HG02981 (cell line): ENCODE results near the gene NTRK1.

Experiments used
- ATAC-seq: cut with Tn5 transposase; IDR thresholded peaks from one replicate; pipeline ENCODE4 v1.9.1; 2021; ENCODE audit warnings: mild to moderate bottlenecking, moderate library complexity; ENCODE audit not compliant: unreplicated experiment

The NTRK1 gene

GRCh38 chr1:156854634-156855033 lies 6.0 kb upstream of the NTRK1 start:
- no peak for ATAC-seq

- ATAC-seq: no peak
Observed at GRCh38 chr1:156856282-156856785, 4.3 kb upstream of the NTRK1 start.

- ATAC-seq: no peak
Observed at GRCh38 chr1:156857532-156857931, 3.1 kb upstream of the NTRK1 start.

- no peak for ATAC-seq
Observed at GRCh38 chr1:156858555-156858956, 2.1 kb upstream of the NTRK1 start.

GRCh38 chr1:156858959-156859522 lies 1.6 kb upstream of the NTRK1 start, which contains the start of gene INSRR:
INSRR (minus strand) TSS chr1:156859117; CDS start chr1:156858621, 496 bp downstream.
- no peak for ATAC-seq

GRCh38 chr1:156859523-156860112 lies 1.0 kb upstream of the NTRK1 start:
- no peak for ATAC-seq

GRCh38 chr1:156860113-156860627 lies 495 bp upstream of the NTRK1 start:
- no peak for ATAC-seq

- ATAC-seq: no peak
Observed at GRCh38 chr1:156862584-156862983, 1.9 kb downstream of the NTRK1 start.

GRCh38 chr1:156862997-156863599 lies 2.4 kb downstream of the NTRK1 start:
- ATAC-seq: no peak

GRCh38 chr1:156863631-156864030 lies 3.0 kb downstream of the NTRK1 start:
- no peak for ATAC-seq

GRCh38 chr1:156864796-156865195 lies 4.1 kb downstream of the NTRK1 start:
- ATAC-seq: no peak

GRCh38 chr1:156865258-156865657 lies 4.6 kb downstream of the NTRK1 start:
- no peak for ATAC-seq

GRCh38 chr1:156865865-156866248 lies 5.2 kb downstream of the NTRK1 start:
- no peak for ATAC-seq

- no peak for ATAC-seq
Observed at GRCh38 chr1:156866249-156866909, 5.7 kb downstream of the NTRK1 start.

- ATAC-seq: no peak
Observed at GRCh38 chr1:156868341-156868740, 7.7 kb downstream of the NTRK1 start.

GRCh38 chr1:156869455-156869854 lies 8.8 kb downstream of the NTRK1 start:
- no peak for ATAC-seq

- ATAC-seq: no peak
Observed at GRCh38 chr1:156873659-156874058, 13.0 kb downstream of the NTRK1 start.

GRCh38 chr1:156874142-156874541 lies 13.5 kb downstream of the NTRK1 start:
- ATAC-seq: no peak

GRCh38 chr1:156874572-156875340 lies 14.1 kb downstream of the NTRK1 start:
- no peak for ATAC-seq

GRCh38 chr1:156875341-156875615 lies 14.6 kb downstream of the NTRK1 start:
- ATAC-seq: no peak

- no peak for ATAC-seq
Observed at GRCh38 chr1:156876281-156876680, 15.6 kb downstream of the NTRK1 start.
